GM23248 (cell line): ENCODE measurements around the gene CABCOCO1. TPM values are rescaled to one million over a fixed set of nuclear protein-coding genes. Genes with fewer than 3 reads are reported as not detected.

Experiments
- DNase-seq: peaks from one replicate; pipeline ENCODE4 v3.0.0-alpha.2; 2015
- H2AFZ ChIP-seq: fragments of 200-600 bp; sonication (generic); 2 replicates; pipeline ENCODE4 v1.6.1; 2016; ENCODE audit warnings: antibody characterized with exemption
- H3F3A ChIP-seq: fragments of 200-600 bp; sonication (generic); 2 replicates; pipeline ENCODE4 v1.6.1; 2016; ENCODE audit warnings: mild to moderate bottlenecking, antibody characterized with exemption, mixed run types; ENCODE audit not compliant: insufficient read depth
- H3K27ac ChIP-seq: fragments of 200-600 bp; sonication (generic); 2 replicates; pipeline ENCODE4 v1.5.1; 2016; ENCODE audit warnings: mild to moderate bottlenecking
- H3K27me3 ChIP-seq: fragments of 200-600 bp; sonication (generic); replicated peaks from 2 replicates; pipeline ENCODE4 v1.6.1; 2016; ENCODE audit warnings: mild to moderate bottlenecking; ENCODE audit not compliant: insufficient read depth
- H3K36me3 ChIP-seq: fragments of 200-600 bp; sonication (generic); 2 replicates; pipeline ENCODE4 v1.6.1; 2016; ENCODE audit warnings: low read depth, mild to moderate bottlenecking
- H3K4me1 ChIP-seq: fragments of 200-600 bp; sonication (generic); 2 replicates; pipeline ENCODE4 v1.6.1; 2016; ENCODE audit warnings: mild to moderate bottlenecking; ENCODE audit not compliant: insufficient read depth
- H3K4me2 ChIP-seq: fragments of 200-600 bp; sonication (generic); one replicate; pipeline ENCODE4 v1.6.1; 2016; ENCODE audit warnings: mild to moderate bottlenecking; ENCODE audit not compliant: unreplicated experiment
- H3K4me3 ChIP-seq: fragments of 200-600 bp; sonication (generic); 2 replicates; pipeline ENCODE4 v1.5.1; 2016; ENCODE audit warnings: mild to moderate bottlenecking
- H3K79me2 ChIP-seq: fragments of 200-600 bp; sonication (generic); 2 replicates; pipeline ENCODE4 v1.6.1; 2016; ENCODE audit warnings: mild to moderate bottlenecking; ENCODE audit not compliant: insufficient read depth
- H3K9ac ChIP-seq: fragments of 200-600 bp; sonication (generic); 2 replicates; pipeline ENCODE4 v1.6.1; 2016; ENCODE audit warnings: mild to moderate bottlenecking
- H3K9me2 ChIP-seq: fragments of 200-600 bp; sonication (generic); 2 replicates; pipeline ENCODE4 v1.6.1; 2016; ENCODE audit warnings: mixed run types, mild to moderate bottlenecking, moderate library complexity; ENCODE audit not compliant: insufficient read depth
- H3K9me3 ChIP-seq: fragments of 200-600 bp; sonication (generic); one replicate; pipeline ENCODE4 v1.6.1; 2017; ENCODE audit warnings: low read depth
- H4K20me1 ChIP-seq: fragments of 200-600 bp; sonication (generic); 2 replicates; pipeline ENCODE4 v1.6.0; 2016; ENCODE audit not compliant: insufficient read depth
- EZH2 ChIP-seq: fragments of 200-600 bp; sonication (generic); IDR thresholded peaks from 2 replicates; pipeline ENCODE4 v1.6.1; 2018; ENCODE audit warnings: antibody characterized with exemption, mild to moderate bottlenecking; ENCODE audit not compliant: insufficient read depth, poor library complexity, severe bottlenecking
- EZH2phosphoT487 ChIP-seq: fragments of 200-600 bp; sonication (generic); IDR thresholded peaks from 2 replicates; pipeline ENCODE4 v1.6.1; 2018; ENCODE audit warnings: antibody characterized with exemption, moderate library complexity, mild to moderate bottlenecking, low read depth; ENCODE audit not compliant: insufficient read depth
- WGBS, 2 experiments: methylation state at CpG; one replicate each; pipeline ENCODE4 v1.1.6; 2015 to 2017; ENCODE audit warnings: low lambda C conversion rate in 2 of 2, low coverage in 1 of 2; ENCODE audit errors: missing lambda C conversion rate in 2 of 2; 5-methylcytosine and 5-hydroxymethylcytosine counted together
- in situ Hi-C: fragments of 300-500 bp; cut with MboI; formaldehyde crosslinking; loops from 2 replicates; pipeline ENCODE4 v1.15.0; 2020
- polyA plus RNA-seq: library from polyadenylated mRNA; unstranded; fragments of >200 nt; fragmentation: Nextera tagmentation; extraction: Ambion mirVana; gene quantifications from 2 replicates; pipeline ENCODE4 v1.2.1, GENCODE V29; 2016
- total RNA-seq: library from RNA; depleted of rRNA; stranded (reverse); fragments of >200 nt; shearing (Covaris generic); gene quantifications from 2 replicates; pipeline ENCODE4 v1.2.3, GENCODE V29; 2014; rRNA removed

The CABCOCO1 gene
- total and polyA plus RNA-seq, 2 experiments from 2014 or later, result 0.22 to 1.1 TPM

DNA sequence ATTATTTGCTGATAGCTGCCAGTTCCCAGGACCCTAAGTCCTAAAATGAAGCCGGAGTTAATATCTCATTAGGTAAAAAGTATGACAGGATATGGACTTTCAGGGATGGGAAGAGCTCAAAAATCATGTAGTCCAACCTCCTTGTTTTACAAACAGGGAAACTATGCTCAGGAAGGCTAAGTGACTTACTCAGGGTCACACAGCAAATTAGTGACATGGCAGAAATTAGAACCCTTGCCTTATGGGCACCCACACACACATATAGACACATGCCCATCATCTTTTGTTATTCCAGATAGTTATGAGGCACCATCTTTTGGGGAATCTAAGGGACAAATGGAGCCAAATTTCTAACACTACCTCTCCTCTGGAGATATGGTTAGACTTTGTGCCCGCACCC lies 147.5 kb downstream of the CABCOCO1 start:
- in situ Hi-C loops, result no loop called here
- H3K79me2 ChIP-seq, result no peaks in the 10 kb centered on the region

GRCh38 chr10:61812052-61812721 lies 149.5 kb downstream of the CABCOCO1 start:
- WGBS, 2 experiments, result 84 to 90% methylated on average over 5 of the region's 5 CpGs
- no peaks in the 10 kb centered on the region for H3K9me2 ChIP-seq

More for the DNA sequence above, 147.5 kb downstream of the CABCOCO1 start:
- no peak for DNase-seq
- Histone ChIP-seq H2AFZ (no peak overlapping the region), H3K9me2 (no peaks in the 10 kb centered on the region), H3K4me3 (no peak overlapping the region), H3F3A (no peaks in the 10 kb centered on the region), H3K27me3 (no peaks in the 10 kb centered on the region; the same call in 1 of the 2 replicates), H3K4me1 (no peaks in the 10 kb centered on the region), H3K36me3 (no peaks in the 10 kb centered on the region), H3K4me2 (no peak overlapping the region), H4K20me1 (no peaks in the 10 kb centered on the region), H3K9ac (no peak overlapping the region), H3K9me3 (no peaks in the 10 kb centered on the region), H3K27ac (no peak overlapping the region)
- 95 to 97% methylated on average over 2 of the region's 2 CpGs for WGBS, 2 experiments
- no peak for TF ChIP-seq EZH2
- TF ChIP-seq EZH2phosphoT487, result no peak

DNA sequence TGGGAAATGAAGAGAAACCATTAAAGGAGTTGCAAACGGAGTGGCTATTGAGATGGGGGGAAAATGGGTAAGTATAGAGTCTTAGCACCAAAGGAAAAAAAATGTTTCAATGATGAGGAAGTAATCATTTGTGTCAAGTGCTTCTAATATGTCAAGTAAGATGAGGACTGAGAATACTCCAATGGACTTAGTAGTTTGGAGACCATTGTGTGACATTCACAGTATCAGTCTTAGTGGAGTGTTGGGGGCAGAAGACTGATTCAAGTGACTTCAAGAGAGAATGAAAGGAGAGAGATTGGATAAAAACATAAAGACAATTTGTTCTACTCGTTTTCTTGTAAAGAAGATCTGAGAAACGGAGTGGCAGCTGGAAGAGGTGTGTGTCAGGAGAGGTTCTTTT lies 150.2 kb downstream of the CABCOCO1 start:
- in situ Hi-C loops, result no loop called here
- no peak overlapping the region for H3K9ac ChIP-seq
- H3K36me3 ChIP-seq, result no peaks in the 10 kb centered on the region
- H3K9me3 ChIP-seq, result no peaks in the 10 kb centered on the region
- no peak for TF ChIP-seq EZH2phosphoT487
- TF ChIP-seq EZH2, result no peak
- no peak overlapping the region for H3K4me3 ChIP-seq
- H2AFZ ChIP-seq, result no peak overlapping the region
- no peaks in the 10 kb centered on the region; the same call in 1 of the 2 replicates for H3K27me3 ChIP-seq
- H4K20me1 ChIP-seq, result no peaks in the 10 kb centered on the region
- no peaks in the 10 kb centered on the region for H3K9me2 ChIP-seq
- H3K27ac ChIP-seq, result no peak overlapping the region
- no peaks in the 10 kb centered on the region for H3F3A ChIP-seq
- no peaks in the 10 kb centered on the region for H3K79me2 ChIP-seq
- WGBS, 2 experiments, result 65 to 73% methylated on average over 3 of the region's 3 CpGs
- H3K4me2 ChIP-seq, result no peak overlapping the region
- H3K4me1 ChIP-seq, result no peaks in the 10 kb centered on the region
- DNase-seq, result no peak

More at GRCh38 chr10:61812052-61812721, 149.5 kb downstream of the CABCOCO1 start:
- Histone ChIP-seq H3K27me3 (no peaks in the 10 kb centered on the region; the same call in 1 of the 2 replicates), H3K4me2 (no peak overlapping the region), H3F3A (no peaks in the 10 kb centered on the region), H2AFZ (no peak overlapping the region), H3K9ac (no peak overlapping the region), H4K20me1 (no peaks in the 10 kb centered on the region), H3K4me1 (no peaks in the 10 kb centered on the region), H3K36me3 (no peaks in the 10 kb centered on the region), H3K4me3 (no peak overlapping the region), H3K79me2 (no peaks in the 10 kb centered on the region), H3K27ac (no peak overlapping the region), H3K9me3 (no peaks in the 10 kb centered on the region)
- DNase-seq, result no peak
- TF ChIP-seq EZH2 (no peak), EZH2phosphoT487 (no peak)
- in situ Hi-C loops, result no loop called here

DNA sequence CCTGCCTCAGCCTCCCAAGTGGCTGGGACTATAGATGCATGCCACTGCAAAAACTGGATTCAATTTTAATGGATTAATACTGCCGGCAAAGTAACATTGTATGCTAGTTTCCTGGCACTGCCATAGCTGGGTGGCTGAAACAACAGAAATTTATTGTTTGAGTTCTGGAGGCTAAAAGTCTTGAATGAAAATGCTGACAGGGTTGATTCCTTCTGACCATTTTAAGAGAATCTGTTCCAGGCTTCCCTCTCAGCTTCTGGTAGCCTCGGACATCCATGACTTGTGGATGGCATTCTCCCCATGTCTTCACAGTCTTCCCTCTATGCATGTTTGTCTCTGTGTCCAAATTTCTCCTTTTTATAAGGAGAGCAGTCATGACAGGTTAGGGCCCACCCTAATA lies 151.4 kb downstream of the CABCOCO1 start:
- Histone ChIP-seq H2AFZ (no peak overlapping the region), H3K27ac (no peak overlapping the region), H3K4me1 (no peaks in the 10 kb centered on the region), H3K36me3 (no peaks in the 10 kb centered on the region), H3K4me3 (no peak overlapping the region), H4K20me1 (no peaks in the 10 kb centered on the region), H3K9me3 (no peaks in the 10 kb centered on the region), H3K79me2 (no peaks in the 10 kb centered on the region), H3F3A (no peaks in the 10 kb centered on the region), H3K4me2 (no peak overlapping the region), H3K9me2 (no peaks in the 10 kb centered on the region), H3K9ac (no peak overlapping the region), H3K27me3 (no peaks in the 10 kb centered on the region; the same call in 1 of the 2 replicates)
- DNase-seq, result no peak
- 52 to 56% methylated on average over 2 of the region's 2 CpGs for WGBS, 2 experiments
- in situ Hi-C loops, result no loop called here
- TF ChIP-seq EZH2, result no peak
- TF ChIP-seq EZH2phosphoT487, result no peak

DNA sequence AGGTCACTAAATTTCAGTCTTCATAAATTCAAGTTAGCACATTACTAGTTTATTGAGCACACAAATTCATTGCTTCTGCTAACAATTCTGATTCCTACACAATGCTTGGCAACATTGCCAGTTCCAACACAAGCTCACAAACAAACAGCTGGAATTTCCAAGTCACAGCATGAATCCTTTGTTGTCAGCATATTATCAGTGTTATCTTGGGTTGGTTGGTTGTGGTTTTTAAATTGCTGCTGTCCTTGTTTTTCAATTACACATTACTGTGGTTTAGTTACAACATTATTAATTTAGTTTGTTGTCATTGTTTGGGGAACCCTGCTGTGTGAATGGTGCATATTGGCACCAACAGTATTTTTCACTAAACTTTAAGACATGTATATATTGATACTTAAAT lies 152.8 kb downstream of the CABCOCO1 start:
- Histone ChIP-seq H3K4me1 (no peaks in the 10 kb centered on the region), H3K9me2 (no peaks in the 10 kb centered on the region), H3K9ac (no peak overlapping the region), H2AFZ (no peak overlapping the region), H3K27ac (no peak overlapping the region), H3K27me3 (no peaks in the 10 kb centered on the region; the same call in 1 of the 2 replicates), H3K4me2 (no peak overlapping the region), H3K79me2 (no peaks in the 10 kb centered on the region), H3K4me3 (no peak overlapping the region), H4K20me1 (no peaks in the 10 kb centered on the region), H3F3A (no peaks in the 10 kb centered on the region), H3K36me3 (no peaks in the 10 kb centered on the region), H3K9me3 (no peaks in the 10 kb centered on the region)
- TF ChIP-seq EZH2 (no peak), EZH2phosphoT487 (no peak)
- DNase-seq, result no peak
- in situ Hi-C loops, result no loop called here

Other genes with a start within 250 kb of the CABCOCO1 start
- not detected in 2 replicates for gene TMEM26, start 209.5 kb upstream of the CABCOCO1 start, total RNA-seq
- 0.04 TPM in 2 replicates for gene TMEM26, start 209.5 kb upstream of the CABCOCO1 start, polyA plus RNA-seq
- gene ARID5B, start 238.8 kb downstream of the CABCOCO1 start, total RNA-seq, result 56.7 and 60.6 TPM in 2 replicates
- 76.8 and 78.8 TPM in 2 replicates for gene ARID5B, start 238.8 kb downstream of the CABCOCO1 start, polyA plus RNA-seq